K562 (cell line): Measurements from ENCODE around the gene PTGIR. TPM values are rescaled to one million over a fixed set of nuclear protein-coding genes. Genes with fewer than 3 reads are reported as not detected.

Source experiments
- ATAC-seq: fragments of 200-7000 bp; cut with Tn5 transposase; 3 replicates; pipeline ENCODE4 v1.9.1; 2020; ENCODE audit warnings: moderate library complexity
- BruUV-seq: library from RNA; stranded (reverse); fragments of 400-500 nt; replicated peaks from 2 replicates; lab custom pipeline; 2021; lab: Mats Ljungman, UMichigan
- CTCF ChIA-PET: fragments of 300-600 bp; formaldehyde crosslinking; extraction: SDS; loops from one replicate; lab custom pipeline; 2021; ENCODE audit warnings: low intra/inter-chr PET ratio; lab: Yijun Ruan, JAX
- POLR2A ChIA-PET: fragments of 300-600, 350-650 bp; sonication (Branson Sonifier 250); formaldehyde crosslinking; extraction: SDS; loops from one replicate; lab custom pipeline; 2021; ENCODE audit warnings: antibody characterized with exemption, inconsistent platforms; lab: Yijun Ruan, JAX
- DNase-seq, 4 experiments: peaks; one replicate each; pipeline versions ENCODE4 v3.0.0 to v3.0.0-alpha.2; 2011 to 2018; ENCODE audit warnings: low spot score in 3 of 4, mixed read lengths in 3 of 4; ENCODE audit errors: extremely low read depth in 1 of 4
- FAIRE-seq: peaks from 2 replicates; lab custom pipeline; 2011; peaks lifted over from hg19 to GRCh38; lab: Jason Lieb, UNC
- H2AFZ ChIP-seq: 2 replicates; pipeline ENCODE4 v1.6.0; 2011; ENCODE audit warnings: low read depth, low read length, control low read depth, inconsistent platforms
- H3K27ac ChIP-seq: fragments of 200-600 bp; 3 replicates; pipeline ENCODE4 v1.8.0; 2011; ENCODE audit warnings: low read depth, mild to moderate bottlenecking, control low read depth, inconsistent platforms, low read length, moderate library complexity, mixed read lengths; ENCODE audit errors: extremely low read depth
- H3K27me3 ChIP-seq, 2 experiments: fragments of 300-600 bp in 1 of 2; 2 replicates in 1 of 2; 3 replicates in 1 of 2; pipeline versions ENCODE4 v1.6.0 to v1.8.0; 2011; ENCODE audit warnings: inconsistent platforms in 2 of 2, low read length in 2 of 2, mild to moderate bottlenecking in 1 of 2, mixed read lengths in 1 of 2, moderate library complexity in 1 of 2; ENCODE audit not compliant: control insufficient read depth in 2 of 2, insufficient read depth in 2 of 2
- H3K36me3 ChIP-seq: fragments of 300-600 bp; 3 replicates; pipeline ENCODE4 v1.8.0; 2011; ENCODE audit warnings: mild to moderate bottlenecking, low read length, inconsistent platforms; ENCODE audit not compliant: control insufficient read depth, insufficient read depth
- H3K4me1 ChIP-seq, 2 experiments: fragments of 200-600 bp in 1 of 2; replicated peaks in 1 of 2; 2 replicates in 1 of 2; 3 replicates in 1 of 2; pipeline versions ENCODE4 v1.5.1 to v1.8.0; 2011; ENCODE audit warnings: inconsistent platforms in 2 of 2, low read length in 2 of 2, mild to moderate bottlenecking in 1 of 2, mixed read lengths in 1 of 2, moderate library complexity in 1 of 2; ENCODE audit not compliant: control insufficient read depth in 2 of 2, insufficient read depth in 2 of 2
- H3K4me2 ChIP-seq: 2 replicates; pipeline ENCODE4 v1.6.1; 2011; ENCODE audit warnings: low read length, control low read depth, inconsistent platforms, mixed read lengths; ENCODE audit not compliant: insufficient read depth
- H3K4me3 ChIP-seq: fragments of 200-600 bp; sonication (generic), shearing (Covaris generic); 2 replicates; pipeline ENCODE4 v1.5.1; 2016; ENCODE audit warnings: control low read depth, inconsistent platforms
- H3K79me2 ChIP-seq: fragments of 200-600 bp; 3 replicates; pipeline ENCODE4 v1.8.0; 2011; ENCODE audit warnings: low read length, inconsistent platforms; ENCODE audit not compliant: control insufficient read depth, insufficient read depth
- H3K9ac ChIP-seq, 2 experiments: 2 replicates each; pipeline versions ENCODE4 v1.6.0 to v1.6.1; 2011; ENCODE audit warnings: low read depth in 2 of 2, low read length in 2 of 2, control low read depth in 1 of 2, inconsistent platforms in 1 of 2, mild to moderate bottlenecking in 1 of 2, mixed read lengths in 1 of 2; ENCODE audit not compliant: insufficient read depth in 1 of 2
- H3K9me1 ChIP-seq: one replicate; pipeline ENCODE4 v1.6.0; 2011; ENCODE audit warnings: inconsistent platforms, mild to moderate bottlenecking, low read length, moderate library complexity; ENCODE audit not compliant: control insufficient read depth, insufficient read depth
- H3K9me3 ChIP-seq: replicated peaks from 2 replicates; pipeline ENCODE4 v1.5.1; 2011; ENCODE audit warnings: low read depth, low read length, inconsistent platforms; ENCODE audit not compliant: control insufficient read depth, insufficient read depth
- H4K20me1 ChIP-seq: replicated peaks from 2 replicates; pipeline ENCODE4 v1.6.1; 2011; ENCODE audit warnings: low read length, inconsistent platforms, mixed read lengths; ENCODE audit not compliant: control insufficient read depth, insufficient read depth
- CTCFL ChIP-seq: IDR thresholded peaks from 2 replicates; pipeline ENCODE4 v1.6.1; 2011; ENCODE audit warnings: borderline replicate concordance, low read depth, mild to moderate bottlenecking, moderate library complexity, low read length; ENCODE audit not compliant: insufficient read depth, poor library complexity, severe bottlenecking
- ELK1 ChIP-seq: sonication (generic); formaldehyde crosslinking; IDR thresholded peaks from 2 replicates; pipeline ENCODE4 v1.8.1; 2022; ENCODE audit warnings: missing genetic modification reagents
- ESRRA ChIP-seq: fragments of 450-650 bp; IDR thresholded peaks from 2 replicates; pipeline ENCODE4 v1.6.1; 2014; ENCODE audit warnings: low read depth, mild to moderate bottlenecking, moderate library complexity, borderline replicate concordance
- JUND ChIP-seq, 2 experiments: IDR thresholded peaks; 2 replicates in 1 of 2; 3 replicates in 1 of 2; pipeline ENCODE4 v1.6.1; 2011; ENCODE audit warnings: borderline replicate concordance in 2 of 2, low read depth in 2 of 2, low read length in 2 of 2, improper control_type of control experiment in 1 of 2, missing biosample characterization in 1 of 2, missing genetic modification characterization in 1 of 2, missing genetic modification reagents in 1 of 2
- KDM2B ChIP-seq: fragments of 250-450 bp; sonication (Bioruptor Pico); IDR thresholded peaks from 2 replicates; pipeline ENCODE4 v1.8.0; 2021; ENCODE audit warnings: mild to moderate bottlenecking, moderate library complexity
- PML ChIP-seq: IDR thresholded peaks from 2 replicates; pipeline ENCODE4 v1.6.1; 2012; ENCODE audit warnings: low read length, inconsistent platforms
- POLR2A ChIP-seq: fragments of 450-650 bp; conservative IDR thresholded peaks from 2 replicates; pipeline ENCODE4 v1.6.1; 2016
- ZBTB17 ChIP-seq: fragments of 450-650 bp; formaldehyde crosslinking; IDR thresholded peaks from 2 replicates; pipeline ENCODE4 v1.4.0; 2020; ENCODE audit warnings: mild to moderate bottlenecking
- ZFP1 ChIP-seq: fragments of 450-650 bp; formaldehyde crosslinking; IDR thresholded peaks from 2 replicates; pipeline ENCODE4 v1.4.0; 2020; ENCODE audit warnings: mild to moderate bottlenecking, mixed read lengths
- ZNF444 ChIP-seq: fragments of 250-450 bp; sonication (Bioruptor Pico); IDR thresholded peaks from 2 replicates; pipeline ENCODE4 v1.4.0; 2020; ENCODE audit warnings: mild to moderate bottlenecking, moderate library complexity
- WGBS: fragments of 100-300 bp; shearing (Covaris generic); methylation state at CpG from one replicate; pipeline ENCODE4 v1.1.6; 2016; ENCODE audit warnings: low coverage, mixed read lengths; ENCODE audit not compliant: insufficient coverage; ENCODE audit errors: missing lambda C conversion rate; 5-methylcytosine and 5-hydroxymethylcytosine counted together
- in situ Hi-C: fragments of 300-500 bp; cut with MboI; formaldehyde crosslinking; loops from 4 replicates; pipeline ENCODE4 v1.15.0; 2018; ENCODE audit warnings: inconsistent platforms, mixed read lengths
- intact Hi-C: fragments of 100-400 bp; cut with micrococcal nuclease; formaldehyde crosslinking; loops from 2 replicates; pipeline ENCODE4 v1.14.2; 2022
- polyA plus RNA-seq, 8 experiments: library from polyadenylated mRNA; depleted of rRNA in 4 of 8; stranded (reverse) in 5 of 8; unstranded in 3 of 8; fragments of >200 nt; fragmentation: Nextera tagmentation in 2 of 8; fragmentation: Illumina TruSeq in 1 of 8; extraction: Ambion mirVana in 2 of 8; extraction: Trizol in 1 of 8; gene quantifications; 2 replicates each; pipeline versions ENCODE4 v1.2.1 to v1.2.3, GENCODE V29; 2011 to 2014; ENCODE audit warnings: inconsistent platforms in 1 of 8, missing spikeins in 1 of 8
- total RNA-seq, 7 experiments: library from RNA; depleted of rRNA in 6 of 7; stranded (reverse); fragments of >200 nt in 6 of 7; fragmentation: Illumina TruSeq in 2 of 7; extraction: Trizol in 2 of 7; gene quantifications; 2 replicates each; pipeline versions ENCODE4 v1.2.1 to v1.2.3, GENCODE V29; 2011 to 2021; ENCODE audit warnings: low replicate concordance in 1 of 7
- TF ChIP-seq, protein P1 (sequence below): fragments of 450-650 bp; formaldehyde crosslinking; conservative IDR thresholded peaks from 2 replicates; pipeline ENCODE4 v1.4.0; 2022; ENCODE audit warnings: mild to moderate bottlenecking, missing genetic modification characterization
- TF ChIP-seq, protein P2 (sequence below): IDR thresholded peaks from 2 replicates; pipeline ENCODE4 v1.6.1; 2011; ENCODE audit not compliant: insufficient read length; ENCODE audit errors: extremely low read depth

Gene PTGIR
- total and polyA plus RNA-seq, 9 of the 15 experiments (the other 6 are each of a cell fraction or from before 2014, with no cell fraction given): 0.11 to 3.4 (median 1.1) TPM; not detected in 1

DNA sequence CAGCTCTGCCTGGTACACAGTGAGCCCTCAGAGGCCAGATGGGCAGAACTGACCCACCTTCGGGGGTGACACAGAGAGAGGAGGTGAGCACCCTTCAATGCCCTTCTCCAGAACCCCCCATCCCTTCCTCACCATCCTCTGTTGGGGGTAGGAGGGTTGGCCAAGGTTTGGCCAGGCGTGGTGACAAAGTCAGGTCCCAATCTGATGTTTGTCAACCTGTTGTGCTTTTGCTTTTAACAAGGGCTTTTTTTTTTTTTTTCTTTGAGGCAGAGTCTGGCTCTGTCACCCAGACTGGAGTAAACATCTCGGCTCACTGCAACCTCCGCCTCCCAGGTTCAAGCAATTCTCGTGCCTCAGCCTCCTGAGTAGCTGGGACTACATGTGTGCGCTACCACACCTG is 7.3 kb downstream of the PTGIR start:
- Histone ChIP-seq H3K9ac (no peak overlapping the region), H3K9me3 (no peaks in the 10 kb centered on the region), H3K4me2 (no peak overlapping the region), H3K79me2 (no peaks in the 10 kb centered on the region), H3K4me1 (peaks cover 33 to 39% of the 10 kb centered on the region in 2 experiments), H3K36me3 (no peaks in the 10 kb centered on the region), H2AFZ (no peak overlapping the region), H3K27ac (no peak overlapping the region), H3K27me3 (no peaks in the 10 kb centered on the region), H3K4me3 (no peak overlapping the region), H3K9me1 (no peaks in the 10 kb centered on the region), H4K20me1 (no peaks in the 10 kb centered on the region)
- ChIA-PET POLR2A (interaction anchor here (0.9 to 1.6 kb wide), 5 partner anchors 10 to 150 kb away, joined by 3 to 4 read pairs (median 3); partner anchors contain the start of gene CALM3), CTCF (interaction anchor here (0.5 to 4.3 kb wide), 3 partner anchors 44 to 50 kb away, joined by 3 to 26 read pairs (median 3); partner anchors contain the start of gene DACT3)
- intact Hi-C loops (loop anchor here (1.0 to 5.0 kb wide), 2 partner anchors 17 to 135 kb away; no protein-coding TSS in a partner anchor), in situ Hi-C loops (no loop called here)
- no peak for DNase-seq
- WGBS: 69% methylated on average over 6 of the region's 6 CpGs
- no peak for FAIRE-seq
- no peak for TF ChIP-seq POLR2A
- TF ChIP-seq KDM2B (CRISPR knock-in tag): no peak
- TF ChIP-seq, protein P1, sequence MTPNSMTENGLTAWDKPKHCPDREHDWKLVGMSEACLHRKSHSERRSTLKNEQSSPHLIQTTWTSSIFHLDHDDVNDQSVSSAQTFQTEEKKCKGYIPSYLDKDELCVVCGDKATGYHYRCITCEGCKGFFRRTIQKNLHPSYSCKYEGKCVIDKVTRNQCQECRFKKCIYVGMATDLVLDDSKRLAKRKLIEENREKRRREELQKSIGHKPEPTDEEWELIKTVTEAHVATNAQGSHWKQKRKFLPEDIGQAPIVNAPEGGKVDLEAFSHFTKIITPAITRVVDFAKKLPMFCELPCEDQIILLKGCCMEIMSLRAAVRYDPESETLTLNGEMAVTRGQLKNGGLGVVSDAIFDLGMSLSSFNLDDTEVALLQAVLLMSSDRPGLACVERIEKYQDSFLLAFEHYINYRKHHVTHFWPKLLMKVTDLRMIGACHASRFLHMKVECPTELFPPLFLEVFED (CRISPR knock-in tag): no peak
- TF ChIP-seq CTCFL: no peak
- no peak for TF ChIP-seq PML
- TF ChIP-seq JUND (IDR thresholded peaks at IDR 0.05; ENCODE audit: borderline replicate concordance, low read depth, low read length): no peak
- TF ChIP-seq JUND (tag; IDR thresholded peaks at IDR 0.05; ENCODE audit: borderline replicate concordance, low read depth, low read length): no peak
- no peak for TF ChIP-seq ZBTB17
- TF ChIP-seq, protein P2, sequence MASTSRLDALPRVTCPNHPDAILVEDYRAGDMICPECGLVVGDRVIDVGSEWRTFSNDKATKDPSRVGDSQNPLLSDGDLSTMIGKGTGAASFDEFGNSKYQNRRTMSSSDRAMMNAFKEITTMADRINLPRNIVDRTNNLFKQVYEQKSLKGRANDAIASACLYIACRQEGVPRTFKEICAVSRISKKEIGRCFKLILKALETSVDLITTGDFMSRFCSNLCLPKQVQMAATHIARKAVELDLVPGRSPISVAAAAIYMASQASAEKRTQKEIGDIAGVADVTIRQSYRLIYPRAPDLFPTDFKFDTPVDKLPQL: no peak
- no peak for TF ChIP-seq ZNF444
- TF ChIP-seq ESRRA: no peak
- no peak for TF ChIP-seq ZFP1 (CRISPR knock-in tag)
- no peak for TF ChIP-seq ELK1 (CRISPR knock-in tag)
- no peak for ATAC-seq
- no TSS peak for BruUV-seq
